PC-3 (cell line): ENCODE measurements around the gene SLC16A9. TPM values are rescaled to one million over a fixed set of nuclear protein-coding genes. Genes with fewer than 3 reads are reported as not detected.

Source experiments
- ATAC-seq: fragments of 200-7000 bp; cut with Tn5 transposase; 2 replicates; pipeline ENCODE4 v1.9.1; 2020; ENCODE audit warnings: mild to moderate bottlenecking, moderate library complexity
- BruUV-seq: library from RNA; stranded (reverse); fragments of 400-500 nt; replicated peaks from 2 replicates; lab custom pipeline; 2021; lab: Mats Ljungman, UMichigan
- CTCF ChIA-PET: fragments of 300-600 bp; sonication (Branson Sonifier 250); formaldehyde crosslinking; loops from one replicate; lab custom pipeline; 2022; ENCODE audit warnings: antibody characterized with exemption; lab: Charles Lee
- POLR2A ChIA-PET: fragments of 300-600 bp; sonication (Branson Sonifier 250); formaldehyde crosslinking; loops from one replicate; lab custom pipeline; 2022; ENCODE audit warnings: antibody characterized with exemption; ENCODE audit not compliant: unreplicated experiment; lab: Charles Lee
- DNase-seq: peaks from one replicate; pipeline ENCODE4 v3.0.0-alpha.2; 2015
- H2AFZ ChIP-seq: fragments of 300-600 bp; sonication (generic); 2 replicates; pipeline ENCODE4 v1.6.0; 2016; ENCODE audit warnings: antibody characterized with exemption, low read length
- H3F3A ChIP-seq: fragments of 300-600 bp; sonication (generic); one replicate; pipeline ENCODE4 v1.6.0; 2017; ENCODE audit warnings: antibody characterized with exemption, low read length, control low read depth, mild to moderate bottlenecking; ENCODE audit not compliant: unreplicated experiment
- H3K27ac ChIP-seq: fragments of 300-600 bp; sonication (generic); 2 replicates; pipeline ENCODE4 v1.5.1; 2016; ENCODE audit warnings: mild to moderate bottlenecking, low read length
- H3K27me3 ChIP-seq: fragments of 300-600 bp; sonication (generic); 2 replicates; pipeline ENCODE4 v1.6.1; 2016; ENCODE audit warnings: low read length, mixed read lengths
- H3K36me3 ChIP-seq: fragments of 300-600 bp; sonication (generic); 2 replicates; pipeline ENCODE4 v1.6.1; 2016; ENCODE audit warnings: low read depth, mixed run types, low read length, mixed read lengths
- H3K4me1 ChIP-seq: fragments of 300-600 bp; sonication (generic); 2 replicates; pipeline ENCODE4 v1.5.1; 2016; ENCODE audit warnings: low read length; ENCODE audit not compliant: insufficient read depth
- H3K4me2 ChIP-seq: fragments of 300-600 bp; sonication (generic); 2 replicates; pipeline ENCODE4 v1.6.0; 2016; ENCODE audit warnings: low read length
- H3K4me3 ChIP-seq: fragments of 300-600 bp; sonication (generic); 2 replicates; pipeline ENCODE4 v1.5.1; 2016; ENCODE audit warnings: mild to moderate bottlenecking, low read length, mixed read lengths
- H3K79me2 ChIP-seq: fragments of 300-600 bp; sonication (generic); 2 replicates; pipeline ENCODE4 v1.6.1; 2017; ENCODE audit warnings: low read length, mixed read lengths
- H3K9ac ChIP-seq: fragments of 300-600 bp; sonication (generic); 2 replicates; pipeline ENCODE4 v1.6.0; 2016; ENCODE audit warnings: mild to moderate bottlenecking, low read length
- H3K9me2 ChIP-seq: fragments of 300-600 bp; sonication (generic); replicated peaks from 2 replicates; pipeline ENCODE4 v1.6.1; 2016; ENCODE audit warnings: mixed run types, low read length, mixed read lengths
- H3K9me3 ChIP-seq: fragments of 300-600 bp; sonication (generic); 2 replicates; pipeline ENCODE4 v1.6.1; 2016; ENCODE audit warnings: low read length, mixed read lengths
- H4K20me1 ChIP-seq: fragments of 300-600 bp; sonication (generic); 2 replicates; pipeline ENCODE4 v1.6.1; 2016; ENCODE audit warnings: low read length, mixed read lengths
- CTCF ChIP-seq: fragments of 300-600 bp; sonication (generic); conservative IDR thresholded peaks from 2 replicates; pipeline ENCODE4 v1.5.1; 2017; ENCODE audit warnings: antibody characterized with exemption, low read depth, mild to moderate bottlenecking, low read length
- EZH2 ChIP-seq: fragments of 300-600 bp; sonication (generic); IDR thresholded peaks from one replicate; pipeline ENCODE4 v1.6.1; 2017; ENCODE audit warnings: antibody characterized with exemption, mild to moderate bottlenecking, low read length; ENCODE audit not compliant: unreplicated experiment
- EZH2phosphoT487 ChIP-seq: fragments of 300-600 bp; sonication (generic); IDR thresholded peaks from 2 replicates; pipeline ENCODE4 v1.6.1; 2018; ENCODE audit warnings: mild to moderate bottlenecking, antibody characterized with exemption, low read length, borderline replicate concordance
- intact Hi-C: fragments of 100-400 bp; cut with micrococcal nuclease; formaldehyde crosslinking; loops from 2 replicates; pipeline ENCODE4 v1.9.0; 2023
- total RNA-seq: library from RNA; depleted of rRNA; stranded (reverse); fragments of >200 nt; gene quantifications from 2 replicates; pipeline ENCODE4 v1.2.3, GENCODE V29; 2014

The SLC16A9 gene
- total RNA-seq, 1 experiment from 2014 or later, result 17.4 TPM

- peak; percentile 56 for DNase-seq
- H3F3A ChIP-seq, result no peaks in the 10 kb centered on the region
- POLR2A ChIA-PET, result interaction anchor here (0.6 kb wide), 1 partner anchor 48 kb away, joined by 6 read pairs; no protein-coding TSS in a partner anchor
These were observed 40.7 kb upstream of the SLC16A9 start for GRCh38 chr10:59750155-59750945.

DNA sequence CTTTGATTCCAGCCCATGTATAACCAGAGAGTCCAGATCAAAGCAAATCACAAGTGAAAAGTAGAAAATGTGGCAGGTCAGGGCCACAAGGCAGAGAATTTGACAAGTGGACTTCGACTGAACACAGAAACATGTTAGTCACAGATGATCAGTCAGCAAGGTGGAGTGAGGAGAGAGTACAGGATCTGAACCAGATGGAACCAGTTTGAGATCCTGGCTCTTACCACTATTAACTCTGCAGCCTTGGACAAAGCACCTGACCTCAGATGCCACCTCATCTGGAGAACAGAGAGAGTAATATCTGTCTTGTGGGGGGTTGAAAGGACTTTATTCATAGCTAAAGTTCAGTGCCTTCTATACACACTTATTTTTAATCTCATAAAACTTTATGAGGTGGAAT, 39.2 kb upstream of the SLC16A9 start:
- ATAC-seq, result peak; percentile 93
- Histone ChIP-seq H3F3A (no peaks in the 10 kb centered on the region), H3K4me3 (no peak overlapping the region), H3K4me1 (peaks cover 14% of the 10 kb centered on the region), H3K9me2 (no peaks in the 10 kb centered on the region), H3K9me3 (no peaks in the 10 kb centered on the region), H3K9ac (peak overlapping the region; percentile 24; the same call in 1 of the 2 replicates), H3K27ac (peak overlapping the region; percentile 76), H3K36me3 (no peaks in the 10 kb centered on the region), H3K4me2 (peak overlapping the region; percentile 16; the same call in 1 of the 2 replicates), H3K79me2 (no peaks in the 10 kb centered on the region), H2AFZ (no peak overlapping the region), H3K27me3 (no peaks in the 10 kb centered on the region), H4K20me1 (no peaks in the 10 kb centered on the region)
- TF ChIP-seq EZH2phosphoT487 (no peak), CTCF (no peak), EZH2 (no peak)
- DNase-seq, result peak; percentile 82
- ChIA-PET POLR2A (interaction anchor here (0.7 kb wide), 1 partner anchor 39 kb away, joined by 5 read pairs; the partner anchor contains the start of gene SLC16A9), CTCF (no interaction called here)
- intact Hi-C loops, result loop anchor here (1.0 to 2.0 kb wide), 3 partner anchors 34 to 60 kb away; no protein-coding TSS in a partner anchor
- no TSS peak for BruUV-seq

More at GRCh38 chr10:59750155-59750945, 40.7 kb upstream of the SLC16A9 start:
- ATAC-seq, result no peak
- Histone ChIP-seq H3K27ac (no peak overlapping the region), H3K27me3 (no peaks in the 10 kb centered on the region), H3K79me2 (no peaks in the 10 kb centered on the region), H3K4me2 (no peak overlapping the region), H4K20me1 (no peaks in the 10 kb centered on the region), H3K4me1 (peaks cover 14% of the 10 kb centered on the region), H3K9ac (no peak overlapping the region), H3K4me3 (no peak overlapping the region), H3K9me3 (no peaks in the 10 kb centered on the region), H3K9me2 (no peaks in the 10 kb centered on the region), H2AFZ (no peak overlapping the region), H3K36me3 (no peaks in the 10 kb centered on the region)
- intact Hi-C loops, result no loop called here
- no TSS peak for BruUV-seq
- TF ChIP-seq EZH2 (no peak), CTCF (no peak), EZH2phosphoT487 (no peak)
- CTCF ChIA-PET, result no interaction called here
